Neural cell (in vitro differentiated cells): ENCODE data around the gene UGGT2.

ENCODE experiments used
- CTCF ChIP-seq: fragments of 450-650 bp; IDR thresholded peaks from 2 replicates; pipeline ENCODE4 v1.5.1; 2014; ENCODE audit warnings: antibody characterized with exemption, mild to moderate bottlenecking, moderate library complexity; ENCODE audit not compliant: poor library complexity, severe bottlenecking
- EZH2 ChIP-seq: fragments of 200-600, 300-800 bp; shearing (Covaris generic), sonication (generic); IDR thresholded peaks from 2 replicates; pipeline ENCODE4 v1.6.1; 2014; ENCODE audit warnings: antibody characterized with exemption, low read length, borderline replicate concordance, mild to moderate bottlenecking; ENCODE audit not compliant: insufficient read depth, poor library complexity, severe bottlenecking
- POLR2AphosphoS5 ChIP-seq: IDR thresholded peaks from 2 replicates; pipeline ENCODE4 v1.6.1; 2012
- TAF1 ChIP-seq: IDR thresholded peaks from 2 replicates; pipeline ENCODE4 v1.6.1; 2012; ENCODE audit warnings: low read depth

- TF ChIP-seq EZH2 (no peak), CTCF (no peak), TAF1 (no peak), POLR2AphosphoS5 (no peak)
Measured at GRCh38 chr13:95800436-95800835, 252.8 kb downstream of the UGGT2 start.
